Frontal cortex (tissue), 4 donors: ENCODE data around the gene ATP11A. TPM values are rescaled to one million over a fixed set of nuclear protein-coding genes. Genes with fewer than 3 reads are reported as not detected.
"Not testable (repeated sequence)": the region's sequence is repeated elsewhere in the genome, so short reads cannot be mapped to it uniquely, and the experiment has no call there.

Experiments used
- DNase-seq, 2 donors: peaks; one replicate each; pipeline ENCODE4 v3.0.0; 2012; ENCODE audit warnings: low spot score in 2 of 2
- FAIRE-seq: peaks from 2 replicates; lab custom pipeline; 2012; peaks lifted over from hg19 to GRCh38; lab: Jason Lieb, UNC
- total RNA-seq: library from RNA; depleted of rRNA; stranded (reverse); fragments of >200 nt; gene quantifications from one replicate; pipeline ENCODE4 v1.2.3, GENCODE V29; 2014
- donor health status: control.
- donor health status: control.
- donor health status: control.

Gene ATP11A
- total RNA-seq, 1 donor from 2014 or later: 6.9 TPM

GRCh38 chr13:112825071-112825470 lies 135.2 kb downstream of the ATP11A start:
- DNase-seq (no peak), FAIRE-seq (no peak)

DNA sequence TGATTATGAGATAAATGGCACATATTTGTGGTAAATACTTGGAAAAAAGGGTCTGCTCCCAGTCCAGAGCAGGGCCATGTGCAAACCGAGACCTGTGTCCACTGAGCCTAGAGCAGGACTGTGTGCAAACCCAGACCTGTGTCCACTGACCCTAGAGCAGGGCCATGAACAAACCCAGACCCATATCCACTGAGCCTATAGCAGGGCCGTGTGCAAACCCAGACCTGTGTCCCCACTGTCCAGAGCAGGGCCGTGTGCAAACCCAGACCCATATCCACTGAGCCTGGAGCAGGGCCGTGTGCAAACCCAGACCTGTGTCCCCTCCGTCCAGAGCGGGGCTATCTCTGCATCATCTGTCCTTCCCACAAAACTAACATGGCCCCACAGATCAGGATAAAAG lies 136.0 kb downstream of the ATP11A start:
- FAIRE-seq (no peak), DNase-seq (no peak)

GRCh38 chr13:112826565-112826964 lies 136.7 kb downstream of the ATP11A start:
- FAIRE-seq (no peak), DNase-seq (no peak)

- DNase-seq: no peak
- FAIRE-seq: no peak
Observed at GRCh38 chr13:112828082-112828699, 138.4 kb downstream of the ATP11A start.

DNA sequence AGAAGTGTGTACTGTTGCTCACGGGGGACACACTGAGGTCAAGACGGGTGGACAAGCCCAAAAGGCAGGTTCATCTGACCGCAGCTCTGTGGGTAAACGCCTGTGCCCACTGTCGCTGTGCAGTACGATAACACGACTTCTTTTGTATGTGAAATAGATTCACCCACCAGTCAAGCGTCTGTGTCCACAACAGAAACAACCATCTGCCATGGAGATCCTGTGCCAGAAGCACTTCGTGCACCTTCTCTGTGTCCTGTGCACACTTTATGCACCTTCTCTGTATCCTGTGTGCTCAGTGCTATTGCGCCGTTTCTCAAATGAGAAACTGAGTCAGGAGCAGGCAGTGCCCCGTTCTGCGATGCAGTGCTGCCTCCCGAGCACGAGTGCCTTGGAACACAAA lies 138.9 kb downstream of the ATP11A start:
- FAIRE-seq (no peak), DNase-seq (no peak)

DNA sequence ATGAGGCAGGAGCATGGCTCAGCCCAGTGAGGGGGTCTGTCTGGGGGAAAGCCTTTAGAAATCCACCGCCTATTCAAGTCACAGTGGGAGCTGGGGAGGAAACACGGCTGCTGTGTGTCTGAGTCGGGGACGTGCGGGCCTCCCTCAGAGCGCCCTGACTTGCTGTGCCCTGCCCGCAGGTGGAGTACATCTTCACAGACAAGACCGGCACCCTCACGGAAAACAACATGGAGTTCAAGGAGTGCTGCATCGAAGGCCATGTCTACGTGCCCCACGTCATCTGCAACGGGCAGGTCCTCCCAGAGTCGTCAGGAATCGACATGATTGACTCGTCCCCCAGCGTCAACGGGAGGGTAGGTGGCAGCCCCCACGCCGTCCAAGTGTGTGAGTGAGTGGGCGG lies 141.4 kb downstream of the ATP11A start:
- FAIRE-seq: no peak
- DNase-seq: no peak

DNA sequence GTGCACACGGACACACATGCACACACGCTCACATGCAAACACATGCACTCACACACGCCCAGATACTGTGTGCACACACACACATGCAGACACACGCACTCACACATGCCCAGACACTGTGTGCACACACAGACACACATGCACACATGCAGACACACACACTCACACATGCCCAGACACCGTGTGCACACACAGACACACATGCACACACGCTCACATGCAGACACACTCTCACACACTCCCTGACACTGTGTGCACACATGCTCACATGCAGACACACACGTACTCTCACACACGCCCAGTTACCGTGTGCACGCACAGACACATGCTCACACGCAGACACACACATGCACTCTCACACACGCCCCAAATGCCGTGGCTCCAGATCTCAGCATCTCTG lies 142.0 kb downstream of the ATP11A start:
- no peak for FAIRE-seq
- DNase-seq: no peak

GRCh38 chr13:112832811-112833210 lies 143.0 kb downstream of the ATP11A start:
- DNase-seq (no peak), FAIRE-seq (no peak)

GRCh38 chr13:112833551-112834257 lies 143.9 kb downstream of the ATP11A start:
- FAIRE-seq (no peak), DNase-seq (no peak)

- no peak for FAIRE-seq
- no peak for DNase-seq
Observed at GRCh38 chr13:112835344-112835743, 145.5 kb downstream of the ATP11A start.

GRCh38 chr13:112835796-112836195 lies 146.0 kb downstream of the ATP11A start:
- FAIRE-seq (no peak), DNase-seq (no peak)

DNA sequence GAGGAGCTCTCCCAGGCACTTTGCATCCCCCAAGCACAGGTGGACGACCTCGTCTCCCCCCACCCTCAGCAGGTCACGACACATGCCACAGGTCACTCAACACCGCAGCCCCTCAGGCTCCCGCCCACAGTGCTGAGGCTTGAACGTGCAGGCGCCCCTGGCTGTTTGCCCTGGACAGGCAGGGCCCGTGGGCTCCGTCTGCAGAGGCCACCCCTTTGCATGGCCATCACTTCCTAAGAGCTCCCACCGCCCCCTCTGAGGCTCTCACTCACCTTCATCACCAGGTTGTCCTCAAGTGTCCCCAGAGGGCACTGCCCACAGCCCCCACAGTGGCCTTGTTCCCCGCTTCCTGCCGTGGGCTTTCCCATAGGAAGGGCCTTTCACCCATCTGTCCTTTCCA lies 147.1 kb downstream of the ATP11A start:
- DNase-seq: no peak
- FAIRE-seq: no peak

DNA sequence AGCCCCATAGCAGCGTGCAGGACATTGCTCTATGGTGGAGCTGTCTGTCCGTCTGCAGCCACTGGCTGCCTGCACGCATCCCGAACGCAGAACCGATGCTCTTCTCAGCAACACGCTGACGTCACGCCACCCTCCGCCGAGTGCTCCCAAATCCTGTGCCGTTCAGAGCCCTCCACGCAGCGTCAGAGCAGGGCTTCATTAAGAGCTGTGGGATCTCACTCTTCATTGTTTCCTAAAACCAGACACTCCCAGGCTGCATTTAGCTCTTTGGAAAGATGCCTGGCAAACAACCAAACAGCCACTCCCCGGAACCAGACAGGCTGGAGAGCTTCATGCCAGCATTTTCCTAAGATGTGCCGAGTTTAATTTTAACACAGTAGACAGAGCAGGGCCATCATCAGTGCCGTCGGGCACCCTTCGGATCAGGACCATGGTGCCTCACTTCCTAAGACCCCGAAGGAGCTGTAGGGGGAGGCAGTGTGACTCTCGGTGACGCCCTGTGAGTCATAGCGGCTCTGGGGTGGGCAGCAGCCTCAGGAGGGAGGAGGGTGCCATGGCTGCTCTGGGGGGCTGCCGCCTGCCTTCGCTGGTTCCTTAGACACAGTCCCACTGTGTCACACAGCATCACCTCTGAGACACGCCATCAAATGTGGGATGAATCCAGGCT lies 147.7 kb downstream of the ATP11A start:
- DNase-seq: peak in 1 of 2 donors; percentile 70
- no peak for FAIRE-seq

DNA sequence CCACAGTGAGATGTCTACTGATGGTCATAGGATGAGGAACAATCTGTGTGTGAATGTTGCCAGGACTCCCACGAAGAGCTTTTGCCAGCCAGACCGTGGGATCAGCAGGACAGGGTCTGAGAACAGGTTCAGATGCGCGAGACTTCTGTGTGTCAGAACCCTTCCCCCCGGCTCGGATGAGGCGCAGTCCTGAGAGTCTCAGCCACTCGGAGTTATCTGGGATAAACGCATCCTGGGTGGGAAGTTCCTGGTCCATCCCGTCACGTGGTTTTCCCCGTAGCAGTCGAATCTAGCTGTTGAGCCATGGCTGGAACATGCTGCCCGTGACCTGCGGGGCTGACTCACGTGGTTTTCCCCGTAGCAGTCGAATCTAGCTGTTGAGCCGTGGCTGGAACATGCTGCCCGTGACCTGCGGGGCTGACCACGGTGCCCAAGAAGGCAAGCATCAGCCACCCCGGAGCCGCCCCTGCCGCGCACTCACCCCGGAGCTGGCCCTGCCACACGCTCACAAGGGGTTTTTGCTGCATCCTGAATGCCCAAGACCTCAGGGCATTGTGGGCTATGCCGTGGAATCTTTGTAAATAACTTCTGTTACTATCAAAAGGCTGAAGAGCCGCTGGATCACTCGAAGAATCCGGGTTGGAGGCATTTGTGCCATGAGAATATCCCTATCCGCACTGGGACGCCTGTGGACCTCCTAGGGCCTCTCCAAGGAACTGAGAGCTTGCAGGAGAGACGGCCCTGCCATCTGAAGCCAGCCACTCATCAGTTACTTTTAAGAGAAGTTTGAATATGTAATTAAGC lies 148.4 kb downstream of the ATP11A start:
- FAIRE-seq: no peak
- DNase-seq: no peak

GRCh38 chr13:112838842-112839117 lies 148.9 kb downstream of the ATP11A start:
- FAIRE-seq (no peak), DNase-seq (no peak)

GRCh38 chr13:112839356-112840105 lies 149.7 kb downstream of the ATP11A start:
- DNase-seq (no peak), FAIRE-seq (no peak)

DNA sequence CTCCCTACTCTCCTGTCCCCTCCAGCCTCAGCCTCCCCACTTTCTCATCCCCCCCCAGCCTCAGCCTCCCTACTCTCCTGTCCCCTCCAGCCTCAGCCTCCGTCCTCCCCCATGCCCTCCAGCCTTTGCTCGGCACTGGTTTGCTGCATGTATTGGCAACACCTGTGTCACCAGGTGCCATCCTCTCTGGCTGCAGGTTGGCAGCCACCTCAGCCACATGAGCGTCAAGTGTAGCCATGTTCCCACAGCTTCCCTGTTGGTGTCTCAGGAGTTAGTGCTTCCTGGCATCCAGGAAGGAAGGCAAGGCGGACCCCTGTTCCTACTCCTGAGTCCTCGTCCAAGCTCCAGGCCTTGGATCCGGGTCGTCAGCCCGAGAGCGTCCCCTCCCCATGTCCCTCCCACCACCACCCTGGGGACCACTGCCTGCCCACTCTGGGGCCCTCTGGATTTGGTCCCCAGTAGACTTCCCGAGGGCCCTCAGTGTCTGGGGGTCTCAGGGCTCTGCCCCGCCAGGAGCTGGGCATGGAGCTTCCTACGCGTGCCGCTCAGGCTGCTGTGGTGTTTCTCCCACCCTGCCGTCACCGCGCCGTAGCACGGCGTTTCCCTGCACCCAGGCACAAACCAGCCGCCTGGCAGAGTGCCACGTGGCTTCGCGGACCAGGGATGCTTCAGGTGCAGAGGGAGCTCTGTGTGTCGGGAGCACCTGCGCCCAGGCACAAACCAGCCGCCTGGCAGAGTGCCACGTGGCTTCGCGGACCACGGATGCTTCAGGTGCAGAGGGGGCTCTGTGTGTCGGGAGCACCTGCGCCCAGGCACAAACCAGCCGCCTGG lies 150.8 kb downstream of the ATP11A start:
- no peak for FAIRE-seq
- DNase-seq: no peak

GRCh38 chr13:112841303-112842015 lies 151.6 kb downstream of the ATP11A start:
- DNase-seq, FAIRE-seq: not testable (repeated sequence)
